HG02759 (cell line): Measurements from ENCODE around the gene MRM3.
"Not testable (repeated sequence)": the region's sequence is repeated elsewhere in the genome, so short reads cannot be mapped to it uniquely, and the experiment has no call there.

ENCODE experiments used
- ATAC-seq: cut with Tn5 transposase; IDR thresholded peaks from one replicate; pipeline ENCODE4 v1.9.1; 2021; ENCODE audit warnings: mild to moderate bottlenecking, moderate library complexity; ENCODE audit not compliant: unreplicated experiment

The MRM3 gene, protein sequence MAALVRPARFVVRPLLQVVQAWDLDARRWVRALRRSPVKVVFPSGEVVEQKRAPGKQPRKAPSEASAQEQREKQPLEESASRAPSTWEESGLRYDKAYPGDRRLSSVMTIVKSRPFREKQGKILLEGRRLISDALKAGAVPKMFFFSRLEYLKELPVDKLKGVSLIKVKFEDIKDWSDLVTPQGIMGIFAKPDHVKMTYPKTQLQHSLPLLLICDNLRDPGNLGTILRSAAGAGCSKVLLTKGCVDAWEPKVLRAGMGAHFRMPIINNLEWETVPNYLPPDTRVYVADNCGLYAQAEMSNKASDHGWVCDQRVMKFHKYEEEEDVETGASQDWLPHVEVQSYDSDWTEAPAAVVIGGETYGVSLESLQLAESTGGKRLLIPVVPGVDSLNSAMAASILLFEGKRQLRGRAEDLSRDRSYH

DNA sequence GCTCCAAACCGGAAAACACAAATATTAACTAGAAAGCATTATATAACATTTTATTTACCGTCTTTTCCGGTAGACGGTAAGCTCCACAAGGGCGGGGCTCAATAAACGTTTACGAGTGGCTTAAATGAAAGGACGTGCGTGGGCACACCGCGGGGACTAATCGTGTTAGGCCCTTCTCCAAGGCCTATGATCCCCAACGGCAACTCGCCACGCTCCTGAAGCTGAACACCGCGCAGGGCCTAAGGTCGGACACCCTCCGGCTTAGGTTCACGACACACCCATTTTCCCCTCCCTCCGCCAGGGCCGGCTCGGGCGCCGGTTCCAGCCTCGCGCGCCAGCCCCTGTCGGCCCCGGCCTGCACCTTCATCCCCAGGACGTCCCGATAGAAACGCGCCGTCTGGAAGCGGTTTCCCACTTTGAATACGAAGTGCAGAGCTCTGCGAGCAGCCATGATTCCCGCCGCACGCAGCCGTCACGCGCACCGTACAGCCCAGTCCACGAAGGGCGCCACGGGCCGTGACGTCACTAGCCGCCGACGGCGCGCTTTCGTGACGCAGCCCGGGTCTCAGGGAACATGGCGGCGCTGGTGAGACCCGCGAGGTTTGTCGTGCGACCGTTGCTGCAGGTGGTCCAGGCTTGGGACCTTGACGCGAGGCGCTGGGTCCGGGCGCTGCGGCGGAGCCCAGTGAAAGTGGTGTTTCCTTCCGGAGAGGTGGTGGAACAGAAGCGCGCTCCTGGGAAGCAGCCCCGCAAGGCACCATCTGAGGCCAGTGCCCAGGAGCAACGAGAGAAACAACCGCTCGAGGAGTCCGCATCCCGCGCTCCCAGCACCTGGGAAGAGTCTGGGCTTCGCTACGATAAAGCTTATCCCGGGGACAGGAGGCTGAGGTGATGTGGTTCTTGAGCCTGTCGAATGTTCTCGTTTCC, at the start of gene MRM3, which contains the start of gene GLOD4:
MRM3 (plus strand) TSS at position 549 of the 927 bp plus-strand sequence; CDS start at position 575, 26 bp downstream.
GLOD4 (minus strand) TSS at position 476 of the 927 bp plus-strand sequence; CDS start at position 451, 25 bp downstream.
- ATAC-seq: peak; percentile 94

- peak; percentile 53 for ATAC-seq
Measured at GRCh38 chr17:732902-733720, 49.0 kb upstream of the MRM3 start.

GRCh38 chr17:733743-734142, 48.4 kb upstream of the MRM3 start:
- no peak for ATAC-seq

DNA sequence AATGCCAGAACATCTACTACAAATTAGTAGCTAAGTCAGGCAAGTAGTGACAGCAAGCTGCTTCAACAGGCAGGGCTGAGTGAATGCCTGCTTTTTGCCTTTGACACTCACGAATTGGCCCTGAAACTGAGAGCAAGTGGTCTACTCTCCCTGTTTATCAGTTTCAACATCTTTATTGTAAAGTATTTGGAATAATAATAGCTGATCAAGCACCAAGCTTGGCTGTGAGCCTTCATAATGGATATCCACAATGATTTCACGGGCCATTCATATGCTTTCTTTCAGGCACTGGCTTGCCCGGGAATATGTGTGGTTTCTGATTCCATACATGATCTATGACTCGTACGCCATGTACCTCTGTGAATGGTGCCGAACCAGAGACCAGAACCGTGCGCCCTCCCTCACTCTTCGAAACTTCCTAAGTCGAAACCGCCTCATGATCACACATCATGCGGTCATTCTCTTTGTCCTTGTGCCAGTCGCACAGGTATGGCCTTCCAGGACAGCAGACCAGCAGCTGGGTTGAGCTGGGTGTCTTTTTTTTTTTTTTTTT, 44.5 kb upstream of the MRM3 start:
- ATAC-seq: no peak

- ATAC-seq: peak; percentile 86
Measured at GRCh38 chr17:740240-741017, 41.7 kb upstream of the MRM3 start.

DNA sequence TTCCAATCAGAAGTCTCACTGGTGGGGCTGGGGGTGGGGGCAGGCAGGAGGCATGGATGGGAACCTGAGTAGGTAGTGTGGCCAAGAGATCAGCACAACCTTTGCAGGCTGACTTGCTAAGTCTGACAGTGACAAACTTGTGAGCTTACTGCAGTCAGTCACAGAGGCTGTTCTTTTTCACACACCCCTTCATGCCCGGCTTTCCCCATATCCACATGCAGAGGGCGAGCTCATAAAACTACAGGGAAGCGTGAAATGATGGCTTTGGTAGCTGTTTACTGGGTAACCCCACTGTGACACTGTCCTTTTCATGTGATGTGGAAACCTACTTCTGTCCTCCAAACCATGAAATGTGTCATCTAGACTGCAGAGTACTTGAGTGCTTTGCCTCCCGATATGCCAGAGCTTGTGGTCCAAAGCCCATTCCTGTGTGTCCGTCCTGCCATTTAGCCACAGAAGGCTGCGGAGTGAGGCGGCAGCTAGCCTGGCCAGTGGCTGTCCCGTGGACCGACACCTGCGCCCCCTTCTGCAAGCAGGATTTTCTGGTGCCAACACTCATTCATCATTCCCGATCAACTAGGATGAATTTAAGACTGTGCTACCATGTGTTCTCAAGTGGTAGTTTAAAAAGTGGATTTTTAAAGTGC, 39.9 kb upstream of the MRM3 start:
- no peak for ATAC-seq

DNA sequence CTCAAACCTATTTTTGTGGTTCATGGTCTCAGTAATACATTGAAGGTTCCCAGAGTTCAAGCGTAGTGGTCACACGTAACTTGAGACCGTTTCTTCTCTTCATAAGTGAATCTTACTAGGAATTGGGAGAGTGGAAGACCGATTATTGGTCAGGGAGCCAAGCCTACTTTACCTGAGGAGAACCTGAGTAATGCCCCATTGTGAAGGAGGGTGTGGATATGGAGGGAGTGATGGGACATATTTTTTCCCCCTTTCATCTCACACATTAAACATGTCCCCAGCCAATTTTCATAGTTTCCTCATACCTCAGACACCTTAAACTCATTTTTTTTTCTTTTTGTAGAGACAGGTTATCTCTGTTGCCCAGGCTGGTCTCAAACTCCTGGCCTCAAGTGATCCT, 39.0 kb upstream of the MRM3 start:
- ATAC-seq: no peak

DNA sequence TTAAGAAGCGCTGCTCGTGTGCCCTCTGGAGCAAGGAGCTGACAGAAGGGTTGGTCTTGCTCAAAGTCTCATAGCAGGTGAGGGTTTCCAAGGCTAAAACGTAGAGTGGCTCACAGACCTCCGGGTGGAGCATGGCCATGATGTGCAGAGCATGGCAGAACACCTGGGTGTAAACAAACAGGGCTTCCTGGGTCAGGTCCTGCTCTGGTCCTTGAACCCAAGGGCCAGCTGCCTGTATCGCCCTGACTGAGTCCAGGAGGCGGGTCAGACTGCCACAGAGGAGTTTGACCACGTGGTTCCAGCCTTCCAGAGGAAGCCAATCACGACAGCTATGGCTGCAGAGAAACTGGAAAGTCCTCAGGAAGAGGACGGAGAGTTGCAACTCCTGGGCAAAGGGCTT, 37.2 kb upstream of the MRM3 start:
- no peak for ATAC-seq

DNA sequence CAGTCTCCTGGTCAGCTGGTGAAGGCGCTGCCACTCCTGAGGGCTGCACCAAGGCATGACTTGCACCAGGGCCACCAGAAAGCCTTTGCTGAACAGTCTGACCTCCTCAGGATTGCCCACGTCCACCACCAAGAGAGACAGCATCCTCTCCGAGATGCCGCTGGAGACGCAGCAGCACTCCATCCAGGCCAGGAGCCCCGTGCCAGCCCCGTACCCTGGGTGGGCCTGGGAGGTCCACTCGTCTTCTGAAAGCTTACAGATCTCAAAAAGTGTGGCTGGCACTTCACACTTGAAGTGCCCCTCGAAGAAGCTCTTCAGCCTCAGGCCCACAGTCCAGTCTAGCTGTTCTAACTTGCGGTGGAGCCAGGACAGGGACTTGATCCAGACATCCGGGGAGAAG, 36.7 kb upstream of the MRM3 start:
- ATAC-seq: no peak

- no peak for ATAC-seq
Measured at GRCh38 chr17:746181-746580, 36.0 kb upstream of the MRM3 start.

DNA sequence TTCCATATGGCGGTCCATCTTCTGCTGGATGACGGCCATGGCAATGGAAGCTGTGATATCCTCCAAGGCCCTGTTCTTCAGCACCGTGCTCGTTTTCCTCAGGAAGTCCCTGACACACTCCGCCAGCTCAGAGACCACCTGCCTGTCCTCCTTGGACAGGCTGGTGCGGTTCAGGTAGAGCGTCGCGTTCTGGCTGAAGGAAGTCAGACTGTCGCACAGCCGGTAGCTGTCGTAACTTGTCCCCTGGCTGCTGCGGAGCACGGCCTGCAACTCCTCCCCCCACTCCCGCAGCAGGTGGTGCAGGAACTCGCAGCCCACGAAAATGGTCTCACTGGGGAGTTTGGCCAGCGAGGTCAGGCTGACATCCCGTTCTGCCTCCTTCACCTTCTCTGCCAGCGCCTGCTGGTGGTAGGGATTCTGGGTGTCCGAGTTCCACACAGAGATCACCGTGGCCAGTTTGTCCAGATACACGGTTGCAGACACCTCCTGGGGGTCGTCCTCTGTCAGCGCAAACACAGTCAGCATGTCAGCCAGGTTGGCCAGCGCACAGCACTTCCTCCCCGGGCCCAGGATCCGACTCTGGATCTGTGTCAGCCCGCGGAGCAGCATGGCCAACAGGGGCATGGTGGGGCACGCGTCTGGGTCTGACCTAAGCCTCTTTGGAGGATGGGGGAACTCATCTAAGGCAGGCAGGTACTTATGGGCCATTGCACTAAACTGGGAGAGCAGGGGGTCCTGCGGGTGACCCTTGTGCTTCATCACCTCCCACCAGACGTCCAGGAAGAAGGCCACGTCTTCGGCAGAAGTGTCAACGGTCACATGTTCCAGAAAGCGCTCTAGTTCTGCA, 35.1 kb upstream of the MRM3 start:
- ATAC-seq: no peak

GRCh38 chr17:748604-749003, 33.5 kb upstream of the MRM3 start:
- ATAC-seq: not testable (repeated sequence)

GRCh38 chr17:749359-749758, 32.8 kb upstream of the MRM3 start:
- not testable (repeated sequence) for ATAC-seq

- no peak for ATAC-seq
Measured at GRCh38 chr17:750431-751037, 31.6 kb upstream of the MRM3 start.

- peak; percentile 43 for ATAC-seq
Measured at GRCh38 chr17:751269-752001, 30.7 kb upstream of the MRM3 start.

GRCh38 chr17:752002-752619, 30.0 kb upstream of the MRM3 start, which contains the start of gene GEMIN4:
Gene GEMIN4 (minus strand): TSS chr17:752264. CDS start chr17:752142, 122 bp downstream.
- peak; percentile 91 for ATAC-seq
